Measurements from ENCODE around the gene KRTAP10-2.

DNA sequence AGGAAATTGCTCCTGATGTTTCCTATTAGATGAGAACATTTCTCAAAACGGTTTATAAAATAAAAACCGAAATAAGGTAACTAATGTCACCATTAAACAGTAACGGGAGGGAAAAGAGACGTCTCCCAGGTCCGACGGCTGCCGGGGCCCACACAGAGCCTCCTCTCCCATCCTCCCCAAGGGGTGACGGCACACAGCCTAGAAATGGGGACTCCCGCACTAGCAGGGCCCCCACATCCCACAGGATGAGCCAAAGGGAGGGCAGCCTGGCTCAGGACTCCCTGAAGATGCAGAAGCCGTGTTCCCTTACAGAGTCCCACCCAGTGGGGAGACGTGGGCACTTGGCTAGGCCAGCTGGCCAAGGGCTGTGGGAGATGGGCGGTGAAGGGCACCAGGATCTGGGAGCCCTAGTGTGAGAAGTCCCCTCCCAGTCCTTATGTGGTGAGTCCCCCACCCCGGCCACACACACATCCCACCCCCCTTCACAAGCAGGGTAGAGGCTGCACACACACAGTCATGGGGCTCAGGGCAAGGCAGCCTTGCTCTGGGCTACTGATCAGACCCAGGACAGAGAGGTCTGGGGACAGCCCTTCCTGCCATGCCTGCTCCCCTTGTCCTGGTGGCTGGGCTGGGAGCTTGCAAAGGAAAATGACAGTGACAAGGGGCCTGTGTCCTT is 4.0 kb upstream of the KRTAP10-2 start:
- no peak for TF ChIP-seq POLR2AphosphoS5 (IDR thresholded peaks at IDR 0.05; ENCODE audit: low read depth, low read length)
- no peak for TF ChIP-seq POLR2A (IDR thresholded peaks at IDR 0.05; ENCODE audit: low read depth, low read length)
